B cell (primary cell): ENCODE data around the gene PEX11B. TPM values are rescaled to one million over a fixed set of nuclear protein-coding genes. Genes with fewer than 3 reads are reported as not detected.

ENCODE experiments used
- ATAC-seq: fragments of 200-7000 bp; cut with Tn5 transposase; one replicate; pipeline ENCODE4 v1.10.0; 2021; ENCODE audit warnings: low read depth, mild to moderate bottlenecking, moderate number of reproducible peaks, moderate library complexity
- CTCF ChIA-PET: fragments of 350-600 bp; sonication (Branson Sonifier 250); formaldehyde crosslinking; loops from one replicate; lab custom pipeline; 2021; ENCODE audit warnings: antibody characterized with exemption, inconsistent platforms; lab: Charles Lee
- POLR2A ChIA-PET: fragments of 350-600 bp; sonication (Branson Sonifier 250); formaldehyde crosslinking; loops from one replicate; lab custom pipeline; 2021; ENCODE audit warnings: antibody characterized with exemption; lab: Charles Lee
- DNase-seq: peaks from one replicate; pipeline ENCODE4 v3.0.0; 2013
- H2AFZ ChIP-seq: 2 replicates; pipeline ENCODE4 v1.6.1; 2012; ENCODE audit warnings: mild to moderate bottlenecking, low read depth, low read length; ENCODE audit not compliant: insufficient read depth, poor library complexity, severe bottlenecking
- H3K27ac ChIP-seq, 2 donors: 1 replicate in 1 of 2; 2 replicates in 1 of 2; pipeline ENCODE4 v1.5.1; 2012 to 2013; ENCODE audit warnings: low read length in 2 of 2, mild to moderate bottlenecking in 2 of 2, moderate library complexity in 1 of 2
- H3K27me3 ChIP-seq, 4 experiments: fragments of 200-600 bp in 1 of 4; sonication (generic) in 1 of 4; replicated peaks in 1 of 4; 1 replicate in 2 of 4; 2 replicates in 2 of 4; pipeline versions ENCODE4 v1.6.1 to v1.7.0; 2013 to 2016; ENCODE audit warnings: low read length in 3 of 4, mild to moderate bottlenecking in 2 of 4, mixed read lengths in 1 of 4, moderate library complexity in 1 of 4; ENCODE audit not compliant: insufficient read depth in 4 of 4, control insufficient read depth in 3 of 4; ENCODE audit errors: control extremely low read depth in 1 of 4
- H3K36me3 ChIP-seq, 2 experiments: replicated peaks in 1 of 2; 1 replicate in 1 of 2; 2 replicates in 1 of 2; pipeline versions ENCODE4 v1.6.1 to v1.7.1; 2013; ENCODE audit warnings: low read length in 1 of 2; ENCODE audit not compliant: insufficient read depth in 2 of 2, control insufficient read depth in 1 of 2; ENCODE audit errors: control extremely low read depth in 1 of 2, extremely low read depth in 1 of 2
- H3K4me1 ChIP-seq, 2 donors: fragments of 200-600 bp in 1 of 2; sonication (generic) in 1 of 2; 1 replicate in 1 of 2; 2 replicates in 1 of 2; pipeline versions ENCODE4 v1.5.1 to v1.6.1; 2013 to 2017; ENCODE audit warnings: low read length in 2 of 2; ENCODE audit not compliant: control insufficient read depth in 2 of 2, insufficient read depth in 2 of 2
- H3K4me2 ChIP-seq: replicated peaks from 2 replicates; pipeline ENCODE3; 2012; ENCODE audit warnings: mild to moderate bottlenecking, low read depth, low read length; ENCODE audit not compliant: poor library complexity, severe bottlenecking
- H3K4me3 ChIP-seq, 5 experiments: fragments of 200-600 bp in 1 of 5; sonication (generic) in 1 of 5; 1 replicate in 3 of 5; 2 replicates in 2 of 5; pipeline versions ENCODE4 v1.5.1 to v1.7.0; 2011 to 2016; ENCODE audit warnings: low read length in 4 of 5, mild to moderate bottlenecking in 4 of 5, low read depth in 2 of 5, control low read depth in 1 of 5, moderate library complexity in 1 of 5; ENCODE audit not compliant: insufficient read depth in 1 of 5; ENCODE audit errors: control extremely low read depth in 1 of 5, extremely low read depth in 1 of 5
- H3K79me2 ChIP-seq: fragments of 200-600 bp; sonication (generic); one replicate; pipeline ENCODE4 v1.6.0; 2016; ENCODE audit warnings: low read length; ENCODE audit not compliant: control insufficient read depth, insufficient read depth
- H3K9ac ChIP-seq: fragments of 200-600 bp; sonication (generic); 2 replicates; pipeline ENCODE4 v1.6.1; 2017; ENCODE audit warnings: mild to moderate bottlenecking, low read length, moderate library complexity
- H3K9me3 ChIP-seq, 3 donors: one replicate each; pipeline versions ENCODE4 v1.6.1 to v1.7.1; 2013; ENCODE audit warnings: low read length in 2 of 3; ENCODE audit not compliant: control insufficient read depth in 2 of 3, insufficient read depth in 1 of 3; ENCODE audit errors: control extremely low read depth in 1 of 3
- H4K20me1 ChIP-seq: 2 replicates; pipeline ENCODE4 v1.6.0; 2012; ENCODE audit warnings: mild to moderate bottlenecking, low read length; ENCODE audit not compliant: insufficient read depth, control insufficient read depth, poor library complexity, severe bottlenecking
- H3K27ac Mint-ChIP-seq: one replicate; pipeline ENCODE4 v1.8.0; 2021; ENCODE audit warnings: mixed read lengths
- H3K27me3 Mint-ChIP-seq: one replicate; pipeline ENCODE4 v1.8.0; 2021; ENCODE audit warnings: mixed read lengths
- H3K4me1 Mint-ChIP-seq: one replicate; pipeline ENCODE4 v1.8.0; 2021; ENCODE audit warnings: mixed read lengths
- H3K4me3 Mint-ChIP-seq: one replicate; pipeline ENCODE4 v1.8.0; 2021; ENCODE audit warnings: mixed read lengths
- H3K9me3 Mint-ChIP-seq: one replicate; pipeline ENCODE4 v1.8.0; 2022; ENCODE audit warnings: mixed read lengths; ENCODE audit not compliant: insufficient read depth
- EZH2 ChIP-seq: IDR thresholded peaks from 2 replicates; pipeline ENCODE4 v1.6.1; 2012; ENCODE audit warnings: borderline replicate concordance, low read depth, mild to moderate bottlenecking, moderate library complexity, low read length; ENCODE audit not compliant: insufficient read depth, poor library complexity, severe bottlenecking
- WGBS: methylation state at CpG from one replicate; pipeline ENCODE4 v1.1.5; 2013; ENCODE audit warnings: missing lambda C conversion rate; ENCODE audit not compliant: insufficient coverage; 5-methylcytosine and 5-hydroxymethylcytosine counted together
- intact Hi-C: fragments of 100-400 bp; cut with micrococcal nuclease; formaldehyde crosslinking; loops from one replicate; pipeline ENCODE4 v1.10.0; 2022
- polyA plus RNA-seq: library from polyadenylated mRNA; depleted of rRNA; stranded (reverse); fragments of >200 nt; gene quantifications from 2 replicates; pipeline ENCODE4 v1.2.3, GENCODE V29; 2012
- total RNA-seq, 2 donors: library from RNA; stranded (reverse); fragments of 120-200 nt in 1 of 2; gene quantifications; 1 replicate in 1 of 2; 2 replicates in 1 of 2; pipeline versions ENCODE4 v1.2.3 to v1.2.4, GENCODE V29; 2013 to 2022
- TF ChIP-seq, protein P1 (sequence below): fragments of 200-600 bp; IDR thresholded peaks from one replicate; pipeline ENCODE4 v1.8.0; 2022; ENCODE audit warnings: antibody characterized with exemption, mild to moderate bottlenecking

Gene PEX11B
- total and polyA plus RNA-seq, 2 donors (not counting 1 experiment from before 2014, with no cell fraction given): 16.5 to 48.1 TPM

DNA sequence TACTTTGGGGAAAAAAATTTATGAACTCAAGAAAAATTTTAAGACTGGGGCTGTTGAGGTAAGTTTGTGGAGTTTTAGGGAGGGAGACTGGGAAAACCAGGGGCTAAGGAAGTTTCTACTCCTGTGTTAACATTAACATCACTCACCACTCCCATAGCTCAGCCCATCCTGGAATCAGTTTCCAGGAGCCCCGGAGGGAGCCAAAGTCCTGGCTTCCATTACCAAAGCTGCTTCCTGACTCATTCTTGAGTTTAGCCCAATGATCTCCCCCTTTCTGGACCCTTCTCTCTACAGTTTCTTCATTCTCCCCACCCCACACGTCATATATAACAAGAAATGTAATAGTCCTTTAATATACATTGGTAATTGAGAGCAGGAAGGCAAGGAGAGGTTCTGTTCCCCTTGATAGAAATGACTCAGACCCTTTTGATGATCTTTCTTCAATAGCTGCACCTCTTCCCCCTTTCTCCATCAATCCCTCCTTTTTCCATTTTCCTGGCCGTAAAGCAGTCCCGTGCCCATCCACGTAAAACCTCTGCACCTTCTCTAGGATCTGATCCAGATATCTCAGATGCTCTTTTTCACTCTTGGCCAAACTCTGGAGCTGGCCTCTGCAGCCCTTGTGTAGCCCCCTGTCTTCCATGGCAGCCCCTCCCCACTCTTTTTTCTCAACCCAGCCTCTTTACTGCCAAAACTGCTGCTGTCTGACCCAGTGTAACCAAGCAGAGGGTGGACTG, 55.1 kb downstream of the PEX11B start:
- Histone ChIP-seq H2AFZ (no peak overlapping the region), H3K79me2 (no peaks in the 10 kb centered on the region), H3K4me1 (peaks cover 3 to 6% of the 10 kb centered on the region in 2 donors), H3K27ac (no peak overlapping the region), H3K9ac (no peak overlapping the region), H3K4me3 (no peak overlapping the region), H3K9me3 (no peaks in the 10 kb centered on the region), H4K20me1 (no peaks in the 10 kb centered on the region), H3K27me3 (peaks cover 0 to 7% (median 1%) of the 10 kb centered on the region in 4 experiments), H3K4me2 (no peak overlapping the region), H3K36me3 (no peaks in the 10 kb centered on the region)
- ATAC-seq (no peak), DNase-seq (no peak)
- ChIA-PET POLR2A (no interaction called here), CTCF (interaction anchor here (1.0 kb wide), 2 partner anchors 17 to 29 kb away, joined by 3 read pairs; partner anchors contain the start of gene NUDT17)
- TF ChIP-seq EZH2: no peak
- TF ChIP-seq, protein P1, sequence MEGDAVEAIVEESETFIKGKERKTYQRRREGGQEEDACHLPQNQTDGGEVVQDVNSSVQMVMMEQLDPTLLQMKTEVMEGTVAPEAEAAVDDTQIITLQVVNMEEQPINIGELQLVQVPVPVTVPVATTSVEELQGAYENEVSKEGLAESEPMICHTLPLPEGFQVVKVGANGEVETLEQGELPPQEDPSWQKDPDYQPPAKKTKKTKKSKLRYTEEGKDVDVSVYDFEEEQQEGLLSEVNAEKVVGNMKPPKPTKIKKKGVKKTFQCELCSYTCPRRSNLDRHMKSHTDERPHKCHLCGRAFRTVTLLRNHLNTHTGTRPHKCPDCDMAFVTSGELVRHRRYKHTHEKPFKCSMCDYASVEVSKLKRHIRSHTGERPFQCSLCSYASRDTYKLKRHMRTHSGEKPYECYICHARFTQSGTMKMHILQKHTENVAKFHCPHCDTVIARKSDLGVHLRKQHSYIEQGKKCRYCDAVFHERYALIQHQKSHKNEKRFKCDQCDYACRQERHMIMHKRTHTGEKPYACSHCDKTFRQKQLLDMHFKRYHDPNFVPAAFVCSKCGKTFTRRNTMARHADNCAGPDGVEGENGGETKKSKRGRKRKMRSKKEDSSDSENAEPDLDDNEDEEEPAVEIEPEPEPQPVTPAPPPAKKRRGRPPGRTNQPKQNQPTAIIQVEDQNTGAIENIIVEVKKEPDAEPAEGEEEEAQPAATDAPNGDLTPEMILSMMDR: no peak
- H3K4me3 Mint-ChIP-seq: no peak overlapping the region
- H3K4me1 Mint-ChIP-seq: peaks cover 3% of the 10 kb centered on the region
- no peaks in the 10 kb centered on the region for H3K9me3 Mint-ChIP-seq
- H3K27me3 Mint-ChIP-seq: peaks cover 25% of the 10 kb centered on the region
- 97% methylated on average over 4 of the region's 5 CpGs for WGBS
- H3K27ac Mint-ChIP-seq: no peak overlapping the region
- intact Hi-C loops: no loop called here

Other genes starting within 250 kb of the PEX11B start
- 0.34 TPM in 1 of 2 replicates, not detected in the other for gene PDZK1, start 211.3 kb downstream of the PEX11B start, total RNA-seq
- gene PDZK1, start 211.3 kb downstream of the PEX11B start, polyA plus RNA-seq: 0.22 TPM in 1 of 2 replicates, not detected in the other
- gene CD160, start 199.2 kb downstream of the PEX11B start, total RNA-seq: 0.15 TPM in 1 of 2 replicates, not detected in the other
- 0.10 TPM in 1 of 2 replicates, not detected in the other for gene CD160, start 199.2 kb downstream of the PEX11B start, polyA plus RNA-seq
- gene RNF115, start 94.6 kb downstream of the PEX11B start, total RNA-seq: 19.8 and 21.7 TPM in 2 replicates
- gene RNF115, start 94.6 kb downstream of the PEX11B start, polyA plus RNA-seq: 4.6 and 6.2 TPM in 2 replicates
- gene POLR3C, start 94.5 kb downstream of the PEX11B start, total RNA-seq: 48.0 and 49.3 TPM in 2 replicates
- 27.8 and 36.5 TPM in 2 replicates for gene POLR3C, start 94.5 kb downstream of the PEX11B start, polyA plus RNA-seq
- 7.1 and 7.7 TPM in 2 replicates for gene NUDT17, start 73.1 kb downstream of the PEX11B start, total RNA-seq
- gene NUDT17, start 73.1 kb downstream of the PEX11B start, polyA plus RNA-seq: 7.2 and 7.7 TPM in 2 replicates
- 45.0 and 51.0 TPM in 2 replicates for gene PIAS3, start 59.6 kb downstream of the PEX11B start, total RNA-seq
- gene PIAS3, start 59.6 kb downstream of the PEX11B start, polyA plus RNA-seq: 15.9 and 23.2 TPM in 2 replicates
- gene ANKRD35, start 32.9 kb downstream of the PEX11B start, total RNA-seq: not detected in 2 replicates
- gene ANKRD35, start 32.9 kb downstream of the PEX11B start, polyA plus RNA-seq: 0.04 TPM in 1 of 2 replicates, not detected in the other
- gene ITGA10, start 8.7 kb downstream of the PEX11B start, total RNA-seq: 6.2 and 8.9 TPM in 2 replicates
- gene ITGA10, start 8.7 kb downstream of the PEX11B start, polyA plus RNA-seq: 1.6 and 2.1 TPM in 2 replicates
- 134 and 137 TPM in 2 replicates for gene RBM8A, start 8.8 kb upstream of the PEX11B start, total RNA-seq
- 169 and 270 TPM in 2 replicates for gene RBM8A, start 8.8 kb upstream of the PEX11B start, polyA plus RNA-seq
- gene LIX1L, start 39.3 kb upstream of the PEX11B start, total RNA-seq: 31.7 and 32.2 TPM in 2 replicates
- gene LIX1L, start 39.3 kb upstream of the PEX11B start, polyA plus RNA-seq: 13.6 and 14.4 TPM in 2 replicates
- gene ANKRD34A, start 45.9 kb upstream of the PEX11B start, total RNA-seq: 1.8 and 2.8 TPM in 2 replicates
- gene ANKRD34A, start 45.9 kb upstream of the PEX11B start, polyA plus RNA-seq: 0.56 and 0.86 TPM in 2 replicates
- gene POLR3GL, start 46.0 kb upstream of the PEX11B start, total RNA-seq: 26.3 and 33.3 TPM in 2 replicates
- gene POLR3GL, start 46.0 kb upstream of the PEX11B start, polyA plus RNA-seq: 17.6 and 18.4 TPM in 2 replicates
- 522 and 542 TPM in 2 replicates for gene TXNIP, start 77.9 kb upstream of the PEX11B start, total RNA-seq
- 591 and 1,651 TPM in 2 replicates for gene TXNIP, start 77.9 kb upstream of the PEX11B start, polyA plus RNA-seq
- not detected in 2 replicates for gene HJV, start 103.0 kb upstream of the PEX11B start, total RNA-seq
- gene HJV, start 103.0 kb upstream of the PEX11B start, polyA plus RNA-seq: not detected in 2 replicates
- 12.6 and 13.4 TPM in 2 replicates for gene NBPF10, start 226.1 kb upstream of the PEX11B start, total RNA-seq
- 2.6 and 4.5 TPM in 2 replicates for gene NBPF10, start 226.1 kb upstream of the PEX11B start, polyA plus RNA-seq